ENCODE data around the gene DLD.

The DLD gene

GRCh38 chr7:107964510-107964909, 73.5 kb downstream of the DLD start:
- H3K4me3 ChIP-seq (ENCODE audit: low read depth, low read length): no peak overlapping the region
- in situ Hi-C loops (cut with HindIII; ENCODE audit: low sequenced_read_pairs): no loop called here
- no peak for TF ChIP-seq CTCF (IDR thresholded peaks at IDR 0.05; ENCODE audit: low read depth, low read length)
- DNase-seq (ENCODE audit: low read depth, low spot score): no peak

- DNase-seq (ENCODE audit: low read depth, low spot score): peak; percentile 89
- peak; percentile 5 for TF ChIP-seq CTCF (IDR thresholded peaks at IDR 0.05; ENCODE audit: low read depth, low read length)
Measured at GRCh38 chr7:107966711-107967110, 75.7 kb downstream of the DLD start.

DNA sequence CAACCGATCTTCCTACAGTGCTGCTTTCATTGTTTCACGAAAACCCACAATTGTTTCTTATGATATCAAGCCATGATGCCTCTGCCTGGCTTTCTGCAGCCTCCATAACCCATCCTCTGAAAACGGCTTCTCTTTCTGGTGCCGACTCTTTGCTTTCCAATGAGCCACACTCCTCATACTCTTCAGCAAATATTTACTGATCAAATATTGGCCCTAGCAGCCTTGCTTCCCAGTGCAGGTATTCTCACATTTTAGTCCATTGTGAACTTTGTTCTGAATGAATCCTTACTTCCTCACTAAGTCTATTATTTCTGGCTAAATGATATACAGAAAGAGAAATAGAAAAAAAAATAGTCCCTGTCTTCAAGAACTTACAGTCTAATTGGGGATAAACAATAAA, 76.4 kb downstream of the DLD start:
- in situ Hi-C loops (cut with HindIII; ENCODE audit: low sequenced_read_pairs): no loop called here
- TF ChIP-seq CTCF (IDR thresholded peaks at IDR 0.05; ENCODE audit: low read depth, low read length): no peak
- H3K4me3 ChIP-seq (ENCODE audit: low read depth, low read length): no peak overlapping the region
- DNase-seq (ENCODE audit: low read depth, low spot score): no peak

More at GRCh38 chr7:107966711-107967110, 75.7 kb downstream of the DLD start:
- in situ Hi-C loops (cut with HindIII; ENCODE audit: low sequenced_read_pairs): no loop called here
- H3K4me3 ChIP-seq (ENCODE audit: low read depth, low read length): no peak overlapping the region

- no peak for TF ChIP-seq CTCF (IDR thresholded peaks at IDR 0.05; ENCODE audit: low read depth, low read length)
- no peak overlapping the region for H3K4me3 ChIP-seq (ENCODE audit: low read depth, low read length)
- DNase-seq (ENCODE audit: low read depth, low spot score): no peak
- in situ Hi-C loops (cut with HindIII; ENCODE audit: low sequenced_read_pairs): no loop called here
Measured at GRCh38 chr7:107968449-107968848, 77.5 kb downstream of the DLD start.

- no peak for TF ChIP-seq CTCF (IDR thresholded peaks at IDR 0.05; ENCODE audit: low read depth, low read length)
- in situ Hi-C loops (cut with HindIII; ENCODE audit: low sequenced_read_pairs): no loop called here
- DNase-seq (ENCODE audit: low read depth, low spot score): no peak
- H3K4me3 ChIP-seq (ENCODE audit: low read depth, low read length): no peak overlapping the region
Measured at GRCh38 chr7:107969856-107970255, 78.9 kb downstream of the DLD start.

All from astrocyte of the spinal cord (primary cell).